ENCODE results near the gene OR51M1. TPM values are rescaled to one million over a fixed set of nuclear protein-coding genes. Genes with fewer than 3 reads are reported as not detected.

OR51M1 gene
- total RNA-seq (not detected in 2 replicates), polyA plus RNA-seq (not detected in 2 replicates), polyA minus RNA-seq (not detected in 2 replicates), Bru-seq, nascent RNA (not detected), BruChase-seq, experiment 1, labeled RNA remaining after a 6-hour chase (not detected), BruChase-seq, experiment 2, labeled RNA remaining after a 2-hour chase (not detected)
- polyA plus RNA-seq (2011; cell fraction: cytosol; rRNA removed) = not detected in 2 replicates
- not detected in 2 replicates for polyA plus RNA-seq (2011; cell fraction: nucleus; rRNA removed)
- not detected in 2 replicates for polyA plus RNA-seq (2012)
- polyA minus RNA-seq (2011; cell fraction: cytosol; rRNA and poly(A)+ RNA removed) = not detected
- not detected in 2 replicates for polyA minus RNA-seq (2011; cell fraction: nucleus; rRNA and poly(A)+ RNA removed)
- long read RNA-seq = 0 reads

- Histone ChIP-seq H2AFZ (ENCODE audit: low read depth, low read length) (no peak within 1 kb of the TSS), H3K9me1 (replicated peaks; ENCODE audit: control insufficient read depth, extremely low read depth, insufficient read depth, low read length) (no peaks in the 10 kb centered on the region), H3K27ac (ENCODE audit: insufficient read depth, low read depth, low read length) (no peak within 1 kb of the TSS), H3K79me2 (ENCODE audit: control insufficient read depth, insufficient read depth, low read length) (no peaks in the 10 kb centered on the region), H3K4me2 (ENCODE audit: insufficient read depth, low read length) (no peak within 1 kb of the TSS), H3K36me3 (ENCODE audit: control insufficient read depth in 2 of 2, extremely low read depth in 1 of 2, insufficient read depth in 2 of 2, low read length in 2 of 2) (no peaks in the 10 kb centered on the region), H3K9ac (replicated peaks; ENCODE audit: extremely low read depth, insufficient read depth, low read length) (no peak within 1 kb of the TSS), H3K27me3 (ENCODE audit: control insufficient read depth in 2 of 2, insufficient read depth in 2 of 2, low read length in 2 of 2) (peaks cover 0 to 2% of the 10 kb centered on the region in 2 experiments), H4K20me1 (replicated peaks; ENCODE audit: control insufficient read depth, extremely low read depth, insufficient read depth, low read length) (no peaks in the 10 kb centered on the region), H3K4me3 (replicated peaks in 1 of 3; ENCODE audit: insufficient read depth in 1 of 3, low read depth in 1 of 3, low read length in 3 of 3) (no peak within 1 kb of the TSS), H3K9me3 (replicated peaks; ENCODE audit: control insufficient read depth, insufficient read depth, low read length) (no peaks in the 10 kb centered on the region), H3K4me1 (ENCODE audit: control insufficient read depth, extremely low read depth, insufficient read depth, low read length) (no peaks in the 10 kb centered on the region)
- CTCF ChIA-PET = interaction anchor here (0.9 kb wide), 1 partner anchor 259 kb away, joined by 3 read pairs; no protein-coding TSS in a partner anchor
- POLR2A ChIA-PET = no interaction called here
- no TSS peak for BruUV-seq (replicated peaks)
- intact Hi-C loops (cut with micrococcal nuclease) = loop anchor here (5.0 kb wide), 2 partner anchors 91 to 1196 kb away; no protein-coding TSS in a partner anchor
- no peak for DNase-seq (ENCODE audit: low read depth, low spot score)
- TF ChIP-seq CTCF (IDR thresholded peaks at IDR 0.05; ENCODE audit: extremely low read depth in 1 of 2, insufficient read depth in 1 of 2, low read depth in 1 of 2, low read length in 2 of 2) (no peak), GATA2 (IDR thresholded peaks at IDR 0.05; ENCODE audit: insufficient read depth, insufficient read length, low read depth, low read length) (no peak), FOS (IDR thresholded peaks at IDR 0.05; ENCODE audit: borderline replicate concordance, insufficient read depth, low read length) (no peak), MAX (IDR thresholded peaks at IDR 0.05; ENCODE audit: insufficient read depth, insufficient read length) (no peak), MYC (IDR thresholded peaks at IDR 0.05; ENCODE audit: low read depth, low read length) (no peak), POLR2A (IDR thresholded peaks at IDR 0.05; ENCODE audit: low read depth, low read length) (no peak), POLR2AphosphoS5 (IDR thresholded peaks at IDR 0.05; ENCODE audit: insufficient read depth, low read depth, low read length) (no peak), JUN (IDR thresholded peaks at IDR 0.05; ENCODE audit: borderline replicate concordance, insufficient read depth, insufficient read length, low read depth) (no peak), EZH2 (IDR thresholded peaks at IDR 0.05; ENCODE audit: borderline replicate concordance, low read depth, low read length, severe bottlenecking) (no peak)
- dilution Hi-C loops (cut with MboI; ENCODE audit: extremely low pct_ligation_motif_present, low sequenced_read_pairs) = no loop called here
- no peak for FAIRE-seq
Observed at GRCh38 chr11:5383576-5383975, at the start of gene OR51M1. OR51M1 (plus strand) TSS chr11:5383812; CDS start chr11:5389399, 5,587 bp downstream.

All from endothelial cell of umbilical vein (primary cell).